Measurements from ENCODE around the gene DGKB.

DNA sequence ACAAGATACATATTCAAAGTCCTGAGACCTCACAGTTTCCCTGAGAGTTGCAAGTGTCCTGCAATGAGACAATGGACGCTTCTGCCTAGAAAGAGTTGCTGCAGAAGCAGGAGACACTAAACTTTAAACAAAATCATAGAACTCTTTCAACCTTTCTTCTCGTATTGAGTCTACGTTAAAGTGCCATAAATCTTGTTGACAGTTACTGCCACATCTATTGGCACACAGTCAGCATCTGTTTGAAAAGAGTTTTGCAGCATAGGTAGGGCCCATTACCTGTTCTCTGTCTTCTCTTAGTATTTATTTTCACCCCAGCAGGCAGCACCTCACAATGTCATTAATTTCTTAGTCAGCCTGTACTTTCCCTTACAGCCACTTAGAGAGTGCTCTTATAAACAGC, 577.8 kb downstream of the DGKB start:
- no peak for TF ChIP-seq CBX5 (IDR thresholded peaks at IDR 0.05; ENCODE audit: low read depth, low read length)
- no peak for TF ChIP-seq POLR2A (IDR thresholded peaks at IDR 0.05; ENCODE audit: control extremely low read depth in 1 of 2, low read depth in 2 of 2, low read length in 2 of 2)
- no peak for TF ChIP-seq POLR2AphosphoS5 (IDR thresholded peaks at IDR 0.05; ENCODE audit: low read depth, low read length)
- no peak for TF ChIP-seq EZH2 (IDR thresholded peaks at IDR 0.05; ENCODE audit: low read depth, low read length, severe bottlenecking)
- TF ChIP-seq, protein P1, sequence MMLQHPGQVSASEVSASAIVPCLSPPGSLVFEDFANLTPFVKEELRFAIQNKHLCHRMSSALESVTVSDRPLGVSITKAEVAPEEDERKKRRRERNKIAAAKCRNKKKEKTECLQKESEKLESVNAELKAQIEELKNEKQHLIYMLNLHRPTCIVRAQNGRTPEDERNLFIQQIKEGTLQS (IDR thresholded peaks at IDR 0.05; ENCODE audit: insufficient read depth, low read depth, low read length), result no peak
- TF ChIP-seq, protein P2, sequence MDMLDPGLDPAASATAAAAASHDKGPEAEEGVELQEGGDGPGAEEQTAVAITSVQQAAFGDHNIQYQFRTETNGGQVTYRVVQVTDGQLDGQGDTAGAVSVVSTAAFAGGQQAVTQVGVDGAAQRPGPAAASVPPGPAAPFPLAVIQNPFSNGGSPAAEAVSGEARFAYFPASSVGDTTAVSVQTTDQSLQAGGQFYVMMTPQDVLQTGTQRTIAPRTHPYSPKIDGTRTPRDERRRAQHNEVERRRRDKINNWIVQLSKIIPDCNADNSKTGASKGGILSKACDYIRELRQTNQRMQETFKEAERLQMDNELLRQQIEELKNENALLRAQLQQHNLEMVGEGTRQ (IDR thresholded peaks at IDR 0.05; ENCODE audit: low read length), result no peak
- TF ChIP-seq, protein P3, sequence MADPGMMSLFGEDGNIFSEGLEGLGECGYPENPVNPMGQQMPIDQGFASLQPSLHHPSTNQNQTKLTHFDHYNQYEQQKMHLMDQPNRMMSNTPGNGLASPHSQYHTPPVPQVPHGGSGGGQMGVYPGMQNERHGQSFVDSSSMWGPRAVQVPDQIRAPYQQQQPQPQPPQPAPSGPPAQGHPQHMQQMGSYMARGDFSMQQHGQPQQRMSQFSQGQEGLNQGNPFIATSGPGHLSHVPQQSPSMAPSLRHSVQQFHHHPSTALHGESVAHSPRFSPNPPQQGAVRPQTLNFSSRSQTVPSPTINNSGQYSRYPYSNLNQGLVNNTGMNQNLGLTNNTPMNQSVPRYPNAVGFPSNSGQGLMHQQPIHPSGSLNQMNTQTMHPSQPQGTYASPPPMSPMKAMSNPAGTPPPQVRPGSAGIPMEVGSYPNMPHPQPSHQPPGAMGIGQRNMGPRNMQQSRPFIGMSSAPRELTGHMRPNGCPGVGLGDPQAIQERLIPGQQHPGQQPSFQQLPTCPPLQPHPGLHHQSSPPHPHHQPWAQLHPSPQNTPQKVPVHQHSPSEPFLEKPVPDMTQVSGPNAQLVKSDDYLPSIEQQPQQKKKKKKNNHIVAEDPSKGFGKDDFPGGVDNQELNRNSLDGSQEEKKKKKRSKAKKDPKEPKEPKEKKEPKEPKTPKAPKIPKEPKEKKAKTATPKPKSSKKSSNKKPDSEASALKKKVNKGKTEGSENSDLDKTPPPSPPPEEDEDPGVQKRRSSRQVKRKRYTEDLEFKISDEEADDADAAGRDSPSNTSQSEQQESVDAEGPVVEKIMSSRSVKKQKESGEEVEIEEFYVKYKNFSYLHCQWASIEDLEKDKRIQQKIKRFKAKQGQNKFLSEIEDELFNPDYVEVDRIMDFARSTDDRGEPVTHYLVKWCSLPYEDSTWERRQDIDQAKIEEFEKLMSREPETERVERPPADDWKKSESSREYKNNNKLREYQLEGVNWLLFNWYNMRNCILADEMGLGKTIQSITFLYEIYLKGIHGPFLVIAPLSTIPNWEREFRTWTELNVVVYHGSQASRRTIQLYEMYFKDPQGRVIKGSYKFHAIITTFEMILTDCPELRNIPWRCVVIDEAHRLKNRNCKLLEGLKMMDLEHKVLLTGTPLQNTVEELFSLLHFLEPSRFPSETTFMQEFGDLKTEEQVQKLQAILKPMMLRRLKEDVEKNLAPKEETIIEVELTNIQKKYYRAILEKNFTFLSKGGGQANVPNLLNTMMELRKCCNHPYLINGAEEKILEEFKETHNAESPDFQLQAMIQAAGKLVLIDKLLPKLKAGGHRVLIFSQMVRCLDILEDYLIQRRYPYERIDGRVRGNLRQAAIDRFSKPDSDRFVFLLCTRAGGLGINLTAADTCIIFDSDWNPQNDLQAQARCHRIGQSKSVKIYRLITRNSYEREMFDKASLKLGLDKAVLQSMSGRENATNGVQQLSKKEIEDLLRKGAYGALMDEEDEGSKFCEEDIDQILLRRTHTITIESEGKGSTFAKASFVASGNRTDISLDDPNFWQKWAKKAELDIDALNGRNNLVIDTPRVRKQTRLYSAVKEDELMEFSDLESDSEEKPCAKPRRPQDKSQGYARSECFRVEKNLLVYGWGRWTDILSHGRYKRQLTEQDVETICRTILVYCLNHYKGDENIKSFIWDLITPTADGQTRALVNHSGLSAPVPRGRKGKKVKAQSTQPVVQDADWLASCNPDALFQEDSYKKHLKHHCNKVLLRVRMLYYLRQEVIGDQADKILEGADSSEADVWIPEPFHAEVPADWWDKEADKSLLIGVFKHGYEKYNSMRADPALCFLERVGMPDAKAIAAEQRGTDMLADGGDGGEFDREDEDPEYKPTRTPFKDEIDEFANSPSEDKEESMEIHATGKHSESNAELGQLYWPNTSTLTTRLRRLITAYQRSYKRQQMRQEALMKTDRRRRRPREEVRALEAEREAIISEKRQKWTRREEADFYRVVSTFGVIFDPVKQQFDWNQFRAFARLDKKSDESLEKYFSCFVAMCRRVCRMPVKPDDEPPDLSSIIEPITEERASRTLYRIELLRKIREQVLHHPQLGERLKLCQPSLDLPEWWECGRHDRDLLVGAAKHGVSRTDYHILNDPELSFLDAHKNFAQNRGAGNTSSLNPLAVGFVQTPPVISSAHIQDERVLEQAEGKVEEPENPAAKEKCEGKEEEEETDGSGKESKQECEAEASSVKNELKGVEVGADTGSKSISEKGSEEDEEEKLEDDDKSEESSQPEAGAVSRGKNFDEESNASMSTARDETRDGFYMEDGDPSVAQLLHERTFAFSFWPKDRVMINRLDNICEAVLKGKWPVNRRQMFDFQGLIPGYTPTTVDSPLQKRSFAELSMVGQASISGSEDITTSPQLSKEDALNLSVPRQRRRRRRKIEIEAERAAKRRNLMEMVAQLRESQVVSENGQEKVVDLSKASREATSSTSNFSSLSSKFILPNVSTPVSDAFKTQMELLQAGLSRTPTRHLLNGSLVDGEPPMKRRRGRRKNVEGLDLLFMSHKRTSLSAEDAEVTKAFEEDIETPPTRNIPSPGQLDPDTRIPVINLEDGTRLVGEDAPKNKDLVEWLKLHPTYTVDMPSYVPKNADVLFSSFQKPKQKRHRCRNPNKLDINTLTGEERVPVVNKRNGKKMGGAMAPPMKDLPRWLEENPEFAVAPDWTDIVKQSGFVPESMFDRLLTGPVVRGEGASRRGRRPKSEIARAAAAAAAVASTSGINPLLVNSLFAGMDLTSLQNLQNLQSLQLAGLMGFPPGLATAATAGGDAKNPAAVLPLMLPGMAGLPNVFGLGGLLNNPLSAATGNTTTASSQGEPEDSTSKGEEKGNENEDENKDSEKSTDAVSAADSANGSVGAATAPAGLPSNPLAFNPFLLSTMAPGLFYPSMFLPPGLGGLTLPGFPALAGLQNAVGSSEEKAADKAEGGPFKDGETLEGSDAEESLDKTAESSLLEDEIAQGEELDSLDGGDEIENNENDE (IDR thresholded peaks at IDR 0.05; ENCODE audit: insufficient replicate concordance, low read length), result no peak
- TF ChIP-seq, protein P4, sequence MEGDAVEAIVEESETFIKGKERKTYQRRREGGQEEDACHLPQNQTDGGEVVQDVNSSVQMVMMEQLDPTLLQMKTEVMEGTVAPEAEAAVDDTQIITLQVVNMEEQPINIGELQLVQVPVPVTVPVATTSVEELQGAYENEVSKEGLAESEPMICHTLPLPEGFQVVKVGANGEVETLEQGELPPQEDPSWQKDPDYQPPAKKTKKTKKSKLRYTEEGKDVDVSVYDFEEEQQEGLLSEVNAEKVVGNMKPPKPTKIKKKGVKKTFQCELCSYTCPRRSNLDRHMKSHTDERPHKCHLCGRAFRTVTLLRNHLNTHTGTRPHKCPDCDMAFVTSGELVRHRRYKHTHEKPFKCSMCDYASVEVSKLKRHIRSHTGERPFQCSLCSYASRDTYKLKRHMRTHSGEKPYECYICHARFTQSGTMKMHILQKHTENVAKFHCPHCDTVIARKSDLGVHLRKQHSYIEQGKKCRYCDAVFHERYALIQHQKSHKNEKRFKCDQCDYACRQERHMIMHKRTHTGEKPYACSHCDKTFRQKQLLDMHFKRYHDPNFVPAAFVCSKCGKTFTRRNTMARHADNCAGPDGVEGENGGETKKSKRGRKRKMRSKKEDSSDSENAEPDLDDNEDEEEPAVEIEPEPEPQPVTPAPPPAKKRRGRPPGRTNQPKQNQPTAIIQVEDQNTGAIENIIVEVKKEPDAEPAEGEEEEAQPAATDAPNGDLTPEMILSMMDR (IDR thresholded peaks at IDR 0.05; ENCODE audit: control extremely low read depth in 1 of 3, insufficient read depth in 1 of 3, low read depth in 1 of 3, low read length in 3 of 3), result no peak
- no peak for TF ChIP-seq HDAC6 (IDR thresholded peaks at IDR 0.05; ENCODE audit: low read depth, low read length)

Data from H1 (cell line).